Cardiac muscle cell (in vitro differentiated cells and primary cell): ENCODE results near the gene UAP1L1. TPM values are rescaled to one million over a fixed set of nuclear protein-coding genes. Genes with fewer than 3 reads are reported as not detected.

ENCODE experiments used
- DNase-seq, 2 donors: peaks; one replicate each; pipeline versions ENCODE4 v3.0.0 to v3.0.0-alpha.2; 2010 to 2017; ENCODE audit warnings: low read depth in 1 of 2, low spot score in 1 of 2
- H3K27ac ChIP-seq: fragments of 200-600 bp; sonication (generic); 2 replicates; pipeline ENCODE4 v1.5.1; 2016
- H3K27me3 ChIP-seq: fragments of 200-600 bp; sonication (generic); 2 replicates; pipeline ENCODE4 v1.6.0; 2016; ENCODE audit warnings: control low read depth
- H3K36me3 ChIP-seq: fragments of 200-600 bp; sonication (generic); 2 replicates; pipeline ENCODE4 v1.5.1; 2016; ENCODE audit warnings: control low read depth
- H3K4me1 ChIP-seq: fragments of 200-600 bp; sonication (generic); 2 replicates; pipeline ENCODE4 v1.8.1; 2017; ENCODE audit warnings: low read depth, mild to moderate bottlenecking, mixed run types
- H3K4me3 ChIP-seq: fragments of 200-600 bp; sonication (generic); 2 replicates; pipeline ENCODE4 v1.5.1; 2016; ENCODE audit warnings: mild to moderate bottlenecking
- H3K9me3 ChIP-seq: fragments of 200-600 bp; sonication (generic); 2 replicates; pipeline ENCODE4 v1.5.1; 2017; ENCODE audit warnings: low read depth, mild to moderate bottlenecking, control low read depth
- polyA plus RNA-seq: library from polyadenylated mRNA; unstranded; fragments of >200 nt; fragmentation: Nextera tagmentation; extraction: Ambion mirVana; gene quantifications from 2 replicates; pipeline ENCODE4 v1.2.1, GENCODE V29; 2016
- total RNA-seq: library from RNA; depleted of rRNA; stranded (reverse); fragments of >200 nt; gene quantifications from 2 replicates; pipeline ENCODE4 v1.2.3, GENCODE V29; 2016
- TF ChIP-seq, protein P1 (sequence below): IDR thresholded peaks from 2 replicates; pipeline ENCODE4 v1.5.1; 2012; ENCODE audit warnings: low read depth, mild to moderate bottlenecking, low read length

Gene UAP1L1
- total and polyA plus RNA-seq, 2 experiments from 2014 or later = 9.9 to 13.3 TPM

- Histone ChIP-seq H3K36me3 (no peaks in the 10 kb centered on the region), H3K27ac (no peak overlapping the region), H3K4me1 (no peaks in the 10 kb centered on the region), H3K4me3 (no peak overlapping the region), H3K9me3 (no peaks in the 10 kb centered on the region), H3K27me3 (peaks cover 32% of the 10 kb centered on the region)
- DNase-seq = no peak
- TF ChIP-seq, protein P1, sequence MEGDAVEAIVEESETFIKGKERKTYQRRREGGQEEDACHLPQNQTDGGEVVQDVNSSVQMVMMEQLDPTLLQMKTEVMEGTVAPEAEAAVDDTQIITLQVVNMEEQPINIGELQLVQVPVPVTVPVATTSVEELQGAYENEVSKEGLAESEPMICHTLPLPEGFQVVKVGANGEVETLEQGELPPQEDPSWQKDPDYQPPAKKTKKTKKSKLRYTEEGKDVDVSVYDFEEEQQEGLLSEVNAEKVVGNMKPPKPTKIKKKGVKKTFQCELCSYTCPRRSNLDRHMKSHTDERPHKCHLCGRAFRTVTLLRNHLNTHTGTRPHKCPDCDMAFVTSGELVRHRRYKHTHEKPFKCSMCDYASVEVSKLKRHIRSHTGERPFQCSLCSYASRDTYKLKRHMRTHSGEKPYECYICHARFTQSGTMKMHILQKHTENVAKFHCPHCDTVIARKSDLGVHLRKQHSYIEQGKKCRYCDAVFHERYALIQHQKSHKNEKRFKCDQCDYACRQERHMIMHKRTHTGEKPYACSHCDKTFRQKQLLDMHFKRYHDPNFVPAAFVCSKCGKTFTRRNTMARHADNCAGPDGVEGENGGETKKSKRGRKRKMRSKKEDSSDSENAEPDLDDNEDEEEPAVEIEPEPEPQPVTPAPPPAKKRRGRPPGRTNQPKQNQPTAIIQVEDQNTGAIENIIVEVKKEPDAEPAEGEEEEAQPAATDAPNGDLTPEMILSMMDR = no peak
Observed at GRCh38 chr9:137073992-137074399, 3.3 kb upstream of the UAP1L1 start.

- Histone ChIP-seq H3K27me3 (peaks cover 33% of the 10 kb centered on the region), H3K4me3 (no peak overlapping the region), H3K27ac (no peak overlapping the region), H3K9me3 (no peaks in the 10 kb centered on the region), H3K36me3 (no peaks in the 10 kb centered on the region), H3K4me1 (no peaks in the 10 kb centered on the region)
- TF ChIP-seq, protein P1 = no peak
- no peak for DNase-seq
Observed at GRCh38 chr9:137074657-137075274, 2.6 kb upstream of the UAP1L1 start.

- TF ChIP-seq, protein P1 = no peak
- no peaks in the 10 kb centered on the region for H3K4me1 ChIP-seq
- no peak overlapping the region for H3K4me3 ChIP-seq
- no peaks in the 10 kb centered on the region for H3K36me3 ChIP-seq
- no peak overlapping the region for H3K27ac ChIP-seq
- DNase-seq = no peak
- peaks cover 33% of the 10 kb centered on the region for H3K27me3 ChIP-seq
- no peaks in the 10 kb centered on the region for H3K9me3 ChIP-seq
Observed at GRCh38 chr9:137075275-137075775, 2.0 kb upstream of the UAP1L1 start.

DNA sequence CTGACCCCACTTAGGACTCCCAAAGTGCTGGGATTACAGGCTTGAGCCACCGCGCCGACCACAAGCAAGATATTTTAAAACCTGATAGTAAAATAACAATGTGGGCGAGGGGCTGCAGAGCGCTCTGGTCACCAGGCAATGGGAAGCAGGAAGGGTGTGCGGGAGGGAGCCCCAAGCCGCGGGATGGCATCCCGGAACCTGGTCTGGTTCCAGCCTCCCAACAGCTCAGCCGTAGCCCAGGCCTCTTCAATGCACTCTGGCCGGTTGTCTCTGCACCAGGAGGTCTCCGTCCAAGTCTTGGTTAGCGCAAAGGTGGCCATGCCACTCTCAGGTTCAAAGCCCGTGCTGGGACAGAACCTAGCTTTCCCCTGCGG lies 694 bp upstream of the UAP1L1 start:
- no peaks in the 10 kb centered on the region for H3K4me1 ChIP-seq
- TF ChIP-seq, protein P1 = no peak
- H3K9me3 ChIP-seq = no peaks in the 10 kb centered on the region
- peaks cover 33% of the 10 kb centered on the region for H3K27me3 ChIP-seq
- H3K27ac ChIP-seq = no peak overlapping the region
- H3K36me3 ChIP-seq = no peaks in the 10 kb centered on the region
- DNase-seq = no peak
- H3K4me3 ChIP-seq = peak overlapping the region; percentile 40

DNA sequence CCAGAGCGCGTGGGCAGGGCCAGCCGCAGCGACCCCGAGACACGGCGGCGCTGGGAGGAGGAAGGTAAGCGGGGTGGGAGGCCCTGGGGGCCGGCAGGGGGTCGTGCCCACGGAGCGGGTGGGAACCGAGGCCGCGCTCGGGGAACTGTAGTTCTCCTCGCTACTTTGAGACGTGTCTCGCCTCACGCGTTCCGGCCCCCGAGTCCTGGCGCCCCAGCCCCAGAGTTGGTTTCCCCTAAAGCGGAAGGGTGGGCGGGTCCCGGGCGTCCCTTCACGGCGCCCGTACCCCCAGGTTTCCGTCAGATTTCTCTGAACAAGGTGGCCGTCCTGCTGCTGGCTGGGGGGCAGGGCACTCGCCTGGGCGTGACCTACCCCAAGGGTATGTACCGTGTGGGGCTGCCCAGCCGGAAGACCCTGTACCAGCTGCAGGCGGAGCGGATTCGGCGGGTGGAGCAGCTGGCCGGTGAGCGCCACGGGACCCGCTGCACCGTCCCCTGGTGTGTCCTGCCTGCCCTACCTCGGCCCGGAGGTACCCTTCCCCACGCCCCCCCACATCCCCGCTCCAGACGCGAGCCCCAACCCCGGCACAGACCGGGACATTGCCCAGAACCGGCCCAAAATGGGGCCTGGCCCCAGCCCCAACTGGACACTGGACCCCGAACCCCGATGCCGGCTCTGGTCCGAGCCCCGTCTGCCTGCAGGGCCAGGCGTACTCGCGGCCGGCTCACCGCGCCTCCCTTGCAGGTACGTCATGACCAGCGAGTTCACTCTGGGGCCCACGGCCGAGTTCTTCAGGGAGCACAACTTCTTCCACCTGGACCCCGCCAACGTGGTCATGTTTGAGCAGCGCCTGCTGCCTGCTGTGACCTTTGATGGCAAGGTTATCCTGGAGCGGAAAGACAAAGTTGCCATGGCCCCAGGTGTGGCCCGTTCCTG lies 709 bp downstream of the UAP1L1 start:
- peak in 1 of 2 donors; percentile 13 for DNase-seq
- Histone ChIP-seq H3K4me3 (peak overlapping the region; percentile 40), H3K4me1 (no peaks in the 10 kb centered on the region), H3K36me3 (no peaks in the 10 kb centered on the region), H3K27me3 (peaks cover 33% of the 10 kb centered on the region), H3K9me3 (no peaks in the 10 kb centered on the region), H3K27ac (no peak overlapping the region)
- TF ChIP-seq, protein P1 = no peak
